NB4 (cell line): Measurements from ENCODE around the gene OXNAD1.

Experiments
- CTCF ChIP-seq: IDR thresholded peaks from one replicate; pipeline ENCODE4 v1.5.1; 2012; ENCODE audit warnings: low read depth, low read length
- POLR2A ChIP-seq: IDR thresholded peaks from 2 replicates; pipeline ENCODE4 v1.6.1; 2011; ENCODE audit warnings: mild to moderate bottlenecking; ENCODE audit not compliant: insufficient read length; ENCODE audit errors: extremely low read depth

DNA sequence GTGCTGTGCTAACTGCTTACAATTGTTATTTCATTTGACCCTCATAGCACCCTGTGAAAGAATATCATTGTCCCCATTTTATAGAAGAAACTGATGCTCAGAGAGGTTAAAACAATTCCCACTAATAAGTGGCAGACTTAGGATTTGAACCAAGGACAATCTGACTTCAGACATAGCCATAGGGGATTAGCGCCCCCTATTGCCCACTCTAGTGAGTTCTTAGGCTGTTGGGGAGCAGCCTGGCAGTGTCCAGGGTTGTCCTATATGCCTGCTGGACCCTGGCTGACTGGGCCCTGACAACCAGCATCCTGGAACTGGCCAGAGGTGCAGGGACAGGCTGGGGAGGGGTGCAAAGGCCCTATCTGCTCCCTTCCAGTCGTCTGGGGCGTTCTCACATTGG is 15.7 kb upstream of the OXNAD1 start:
- peak; percentile 61 for TF ChIP-seq CTCF
- no peak for TF ChIP-seq POLR2A
